LNCaP clone FGC (cell line): ENCODE data around the gene KDM4B.

Source experiments
- DNase-seq: peaks from one replicate; pipeline ENCODE4 v3.0.0-alpha.2; 2011; ENCODE audit warnings: low read depth
- H3K4me3 ChIP-seq: 2 replicates; pipeline ENCODE4 v1.5.1; 2011; ENCODE audit warnings: mild to moderate bottlenecking, low read depth, low read length, control low read depth
- TF ChIP-seq, protein P1 (sequence below): IDR thresholded peaks from 2 replicates; pipeline ENCODE4 v1.5.1; 2012; ENCODE audit warnings: mild to moderate bottlenecking; ENCODE audit not compliant: control insufficient read depth, insufficient read depth; ENCODE audit errors: extremely low read depth

KDM4B gene

GRCh38 chr19:4968462-4969291 lies at the start of gene KDM4B:
Gene KDM4B (plus strand): TSS chr19:4969113. CDS start chr19:5032891, 63,778 bp downstream.
- DNase-seq, result peak; percentile 98
- TF ChIP-seq, protein P1, sequence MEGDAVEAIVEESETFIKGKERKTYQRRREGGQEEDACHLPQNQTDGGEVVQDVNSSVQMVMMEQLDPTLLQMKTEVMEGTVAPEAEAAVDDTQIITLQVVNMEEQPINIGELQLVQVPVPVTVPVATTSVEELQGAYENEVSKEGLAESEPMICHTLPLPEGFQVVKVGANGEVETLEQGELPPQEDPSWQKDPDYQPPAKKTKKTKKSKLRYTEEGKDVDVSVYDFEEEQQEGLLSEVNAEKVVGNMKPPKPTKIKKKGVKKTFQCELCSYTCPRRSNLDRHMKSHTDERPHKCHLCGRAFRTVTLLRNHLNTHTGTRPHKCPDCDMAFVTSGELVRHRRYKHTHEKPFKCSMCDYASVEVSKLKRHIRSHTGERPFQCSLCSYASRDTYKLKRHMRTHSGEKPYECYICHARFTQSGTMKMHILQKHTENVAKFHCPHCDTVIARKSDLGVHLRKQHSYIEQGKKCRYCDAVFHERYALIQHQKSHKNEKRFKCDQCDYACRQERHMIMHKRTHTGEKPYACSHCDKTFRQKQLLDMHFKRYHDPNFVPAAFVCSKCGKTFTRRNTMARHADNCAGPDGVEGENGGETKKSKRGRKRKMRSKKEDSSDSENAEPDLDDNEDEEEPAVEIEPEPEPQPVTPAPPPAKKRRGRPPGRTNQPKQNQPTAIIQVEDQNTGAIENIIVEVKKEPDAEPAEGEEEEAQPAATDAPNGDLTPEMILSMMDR, result no peak
- peak within 1 kb of the TSS; percentile 77 for H3K4me3 ChIP-seq

DNA sequence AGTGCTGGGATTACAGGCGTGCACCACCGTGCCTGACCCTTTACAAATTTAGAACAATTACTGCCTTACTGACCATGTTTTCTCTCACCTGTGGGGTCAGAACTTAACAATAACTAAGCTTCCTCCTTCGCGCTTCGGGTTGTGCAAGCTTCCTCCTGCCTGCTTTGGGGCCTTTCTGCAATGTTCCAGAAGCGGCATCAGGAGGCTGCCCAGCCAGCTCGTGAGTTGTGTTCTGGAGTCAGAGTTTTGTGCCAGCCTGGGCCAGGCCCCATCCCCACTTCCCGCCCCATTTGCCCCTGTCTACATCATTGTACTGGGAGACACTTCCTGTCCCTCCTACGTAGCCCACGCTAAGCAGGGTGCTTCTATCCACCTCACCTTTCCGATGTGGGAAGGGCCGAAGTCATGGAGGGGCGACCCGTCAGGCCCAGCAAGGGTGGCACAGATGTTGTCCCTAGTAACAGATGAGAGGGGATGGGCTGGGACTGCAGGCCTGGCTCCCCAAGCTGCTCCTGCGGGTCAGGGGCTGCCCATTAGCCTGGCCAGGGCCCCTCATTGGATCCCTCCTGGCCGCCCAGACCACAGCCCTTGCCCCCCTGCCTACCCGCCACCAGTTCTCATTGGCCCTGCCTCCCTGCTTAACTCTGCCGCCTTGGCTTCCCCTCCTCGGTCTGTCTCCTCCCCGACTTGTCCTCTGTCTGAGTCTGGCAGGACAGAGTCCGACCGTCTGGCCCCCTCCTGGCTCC lies 46.2 kb upstream of the KDM4B start:
- TF ChIP-seq, protein P1, result no peak
- no peak overlapping the region for H3K4me3 ChIP-seq
- no peak for DNase-seq

GRCh38 chr19:4923276-4923747 lies 45.6 kb upstream of the KDM4B start:
- H3K4me3 ChIP-seq, result no peak overlapping the region
- TF ChIP-seq, protein P1, result no peak
- no peak for DNase-seq

GRCh38 chr19:4929186-4929585 lies 39.7 kb upstream of the KDM4B start:
- TF ChIP-seq, protein P1, result no peak
- no peak for DNase-seq
- H3K4me3 ChIP-seq, result no peak overlapping the region

- DNase-seq, result no peak
Measured at GRCh38 chr19:4930664-4931063, 38.2 kb upstream of the KDM4B start.

GRCh38 chr19:4932711-4933110 lies 36.2 kb upstream of the KDM4B start:
- no peak for DNase-seq

More at GRCh38 chr19:4930664-4931063, 38.2 kb upstream of the KDM4B start:
- TF ChIP-seq, protein P1, result no peak
- H3K4me3 ChIP-seq, result no peak overlapping the region

More at GRCh38 chr19:4932711-4933110, 36.2 kb upstream of the KDM4B start:
- TF ChIP-seq, protein P1, result no peak
- H3K4me3 ChIP-seq, result no peak overlapping the region
